IMR-90 (cell line): ENCODE data around the gene DPYD. TPM values are rescaled to one million over a fixed set of nuclear protein-coding genes. Genes with fewer than 3 reads are reported as not detected.

ENCODE experiments used
- ATAC-seq: fragments of 200-7000 bp; cut with Tn5 transposase; 2 replicates; pipeline ENCODE4 v1.9.1; 2020; ENCODE audit warnings: low read depth, mild to moderate bottlenecking, moderate library complexity
- BruUV-seq: library from RNA; stranded (reverse); fragments of 400-500 nt; replicated peaks from 2 replicates; lab custom pipeline; 2021; lab: Mats Ljungman, UMichigan
- CTCF ChIA-PET: fragments of 300-600 bp; formaldehyde crosslinking; extraction: SDS; loops from one replicate; lab custom pipeline; 2021; ENCODE audit warnings: antibody characterized with exemption; lab: Yijun Ruan, JAX
- POLR2A ChIA-PET: fragments of 300-600 bp; sonication (Branson Sonifier 250); formaldehyde crosslinking; loops from one replicate; lab custom pipeline; 2022; ENCODE audit warnings: antibody characterized with exemption; ENCODE audit not compliant: unreplicated experiment; lab: Charles Lee
- DNase-seq: peaks from one replicate; pipeline ENCODE4 v3.0.0; 2013
- H2AFZ ChIP-seq: replicated peaks from 2 replicates; pipeline ENCODE3; 2013; ENCODE audit warnings: low read length, mild to moderate bottlenecking; ENCODE audit not compliant: poor library complexity
- H2AK5ac ChIP-seq: 2 replicates; pipeline ENCODE4 v1.6.1; 2013; ENCODE audit warnings: low read depth, low read length, inconsistent platforms
- H2AK9ac ChIP-seq: replicated peaks from 2 replicates; pipeline ENCODE3; 2013; ENCODE audit warnings: mild to moderate bottlenecking, low read depth, low read length, moderate library complexity; ENCODE audit not compliant: poor library complexity
- H2BK120ac ChIP-seq: 2 replicates; pipeline ENCODE4 v1.6.1; 2013; ENCODE audit warnings: low read depth, low read length, inconsistent platforms
- H2BK15ac ChIP-seq: 3 replicates; pipeline ENCODE4 v1.6.1; 2013; ENCODE audit warnings: low read depth, low read length, inconsistent platforms
- H2BK20ac ChIP-seq: 2 replicates; pipeline ENCODE4 v1.6.1; 2013; ENCODE audit warnings: low read depth, mild to moderate bottlenecking, inconsistent platforms, low read length, moderate library complexity
- H2BK5ac ChIP-seq: 2 replicates; pipeline ENCODE4 v1.6.1; 2013; ENCODE audit warnings: mild to moderate bottlenecking, low read depth, low read length, inconsistent platforms; ENCODE audit not compliant: poor library complexity, severe bottlenecking
- H3K14ac ChIP-seq: replicated peaks from 2 replicates; pipeline ENCODE4 v1.6.1; 2013; ENCODE audit warnings: low read depth, low read length, inconsistent platforms
- H3K18ac ChIP-seq: 2 replicates; pipeline ENCODE4 v1.6.1; 2013; ENCODE audit warnings: low read depth, low read length, control low read depth
- H3K23ac ChIP-seq: 2 replicates; pipeline ENCODE4 v1.6.1; 2013; ENCODE audit warnings: low read depth, low read length, inconsistent platforms
- H3K27ac ChIP-seq: 2 replicates; pipeline ENCODE4 v1.5.1; 2013; ENCODE audit warnings: mild to moderate bottlenecking, control low read depth, low read length; ENCODE audit not compliant: insufficient read depth
- H3K27me3 ChIP-seq: 2 replicates; pipeline ENCODE4 v1.6.1; 2013; ENCODE audit warnings: low read length; ENCODE audit not compliant: control insufficient read depth, insufficient read depth
- H3K36me3 ChIP-seq: 2 replicates; pipeline ENCODE4 v1.6.1; 2013; ENCODE audit warnings: low read length, mixed read lengths; ENCODE audit not compliant: control insufficient read depth, insufficient read depth
- H3K4ac ChIP-seq: 2 replicates; pipeline ENCODE4 v1.6.1; 2013; ENCODE audit warnings: low read depth, low read length, inconsistent platforms
- H3K4me1 ChIP-seq: 2 replicates; pipeline ENCODE4 v1.6.1; 2013; ENCODE audit warnings: low read length, mixed read lengths; ENCODE audit not compliant: control insufficient read depth, insufficient read depth
- H3K4me2 ChIP-seq: 2 replicates; pipeline ENCODE4 v1.6.1; 2013; ENCODE audit warnings: low read depth, mild to moderate bottlenecking, control low read depth, low read length, moderate library complexity
- H3K4me3 ChIP-seq: 2 replicates; pipeline ENCODE4 v1.5.1; 2013; ENCODE audit warnings: low read depth, mild to moderate bottlenecking, control low read depth, low read length, moderate library complexity; ENCODE audit not compliant: insufficient read depth
- H3K56ac ChIP-seq: 2 replicates; pipeline ENCODE4 v1.6.1; 2013; ENCODE audit warnings: low read length, inconsistent platforms; ENCODE audit not compliant: insufficient read depth; ENCODE audit errors: extremely low read depth
- H3K79me1 ChIP-seq, 2 experiments: 2 replicates each; pipeline ENCODE4 v1.6.1; 2013; ENCODE audit warnings: low read length in 2 of 2, inconsistent platforms in 1 of 2, low read depth in 1 of 2
- H3K9ac ChIP-seq: 2 replicates; pipeline ENCODE4 v1.6.1; 2013; ENCODE audit warnings: low read depth, low read length, control low read depth
- H3K9me1 ChIP-seq: 2 replicates; pipeline ENCODE4 v1.6.1; 2013; ENCODE audit warnings: low read length, inconsistent platforms; ENCODE audit not compliant: insufficient read depth
- H3K9me3 ChIP-seq: 2 replicates; pipeline ENCODE4 v1.6.1; 2013; ENCODE audit warnings: low read length; ENCODE audit not compliant: control insufficient read depth, insufficient read depth
- H4K20me1 ChIP-seq: 2 replicates; pipeline ENCODE4 v1.6.1; 2013; ENCODE audit warnings: low read length, inconsistent platforms; ENCODE audit not compliant: insufficient read depth
- H4K5ac ChIP-seq: 2 replicates; pipeline ENCODE4 v1.6.1; 2013; ENCODE audit warnings: mild to moderate bottlenecking, low read depth, low read length, control low read depth
- H4K8ac ChIP-seq, 2 experiments: 2 replicates each; pipeline ENCODE4 v1.6.1; 2013; ENCODE audit warnings: low read depth in 2 of 2, low read length in 2 of 2, control low read depth in 1 of 2, inconsistent platforms in 1 of 2
- H4K91ac ChIP-seq: 2 replicates; pipeline ENCODE4 v1.6.1; 2013; ENCODE audit warnings: low read depth, low read length, inconsistent platforms; ENCODE audit not compliant: insufficient read depth
- BHLHE40 ChIP-seq: fragments of 150-350 bp; IDR thresholded peaks from 2 replicates; pipeline ENCODE4 v1.6.1; 2016; ENCODE audit warnings: mild to moderate bottlenecking, low read depth, low read length
- CEBPB ChIP-seq: IDR thresholded peaks from 2 replicates; pipeline ENCODE4 v1.6.1; 2012; ENCODE audit warnings: low read depth, low read length, improper control_type of control experiment
- CHD1 ChIP-seq: IDR thresholded peaks from 2 replicates; pipeline ENCODE4 v1.6.1; 2012; ENCODE audit warnings: low read depth, low read length, improper control_type of control experiment
- ELK1 ChIP-seq: fragments of 150-350 bp; IDR thresholded peaks from 2 replicates; pipeline ENCODE4 v1.6.1; 2016; ENCODE audit warnings: low read depth, mild to moderate bottlenecking, low read length, moderate library complexity, borderline replicate concordance
- FOS ChIP-seq: fragments of 150-350 bp; IDR thresholded peaks from 2 replicates; pipeline ENCODE4 v1.6.1; 2016; ENCODE audit warnings: low read depth, low read length
- MAFK ChIP-seq: IDR thresholded peaks from 2 replicates; pipeline ENCODE4 v1.6.1; 2012; ENCODE audit warnings: low read depth, low read length, improper control_type of control experiment
- MAZ ChIP-seq: IDR thresholded peaks from 2 replicates; pipeline ENCODE4 v1.6.1; 2012; ENCODE audit warnings: low read depth, mild to moderate bottlenecking, low read length, improper control_type of control experiment, moderate library complexity, borderline replicate concordance
- MXI1 ChIP-seq: IDR thresholded peaks from 2 replicates; pipeline ENCODE4 v1.6.1; 2012; ENCODE audit warnings: low read depth, mild to moderate bottlenecking, low read length, moderate library complexity, borderline replicate concordance
- NFE2L2 ChIP-seq: fragments of 150-350 bp; IDR thresholded peaks from 2 replicates; pipeline ENCODE4 v1.6.1; 2016; ENCODE audit warnings: low read depth, mild to moderate bottlenecking, low read length
- POLR2A ChIP-seq: IDR thresholded peaks from 2 replicates; pipeline ENCODE4 v1.6.1; 2012; ENCODE audit warnings: mild to moderate bottlenecking, low read depth, low read length
- RCOR1 ChIP-seq: IDR thresholded peaks from 2 replicates; pipeline ENCODE4 v1.6.1; 2012; ENCODE audit warnings: mild to moderate bottlenecking, low read length, improper control_type of control experiment; ENCODE audit not compliant: insufficient replicate concordance
- RFX5 ChIP-seq: IDR thresholded peaks from 2 replicates; pipeline ENCODE4 v1.8.0; 2012; ENCODE audit warnings: low read depth, mild to moderate bottlenecking, low read length, moderate library complexity
- SMC3 ChIP-seq: fragments of 150-350 bp; IDR thresholded peaks from 2 replicates; pipeline ENCODE4 v1.6.1; 2016; ENCODE audit warnings: low read depth, mild to moderate bottlenecking, antibody characterized with exemption, low read length, moderate library complexity
- WGBS, 2 experiments: methylation state at CpG; one replicate each; pipeline versions ENCODE4 v1.1.5 to v1.1.7; 2013; ENCODE audit warnings: missing lambda C conversion rate in 2 of 2; ENCODE audit not compliant: insufficient read length in 1 of 2; ENCODE audit errors: extremely low coverage in 2 of 2; 5-methylcytosine and 5-hydroxymethylcytosine counted together
- dilution Hi-C: fragments of 300-500 bp; cut with HindIII; formaldehyde crosslinking; loops from one replicate; pipeline ENCODE4 v1.14.3; 2018; ENCODE audit warnings: low sequenced_read_pairs; ENCODE audit not compliant: unreplicated experiment
- in situ Hi-C: fragments of 300-500 bp; cut with MboI; formaldehyde crosslinking; loops from 3 replicates; pipeline ENCODE4 v1.14.3; 2019; ENCODE audit warnings: low sequenced_read_pairs, inconsistent platforms, mixed read lengths
- intact Hi-C: fragments of 100-400 bp; cut with micrococcal nuclease; formaldehyde crosslinking; loops from 2 replicates; pipeline ENCODE4 v1.10.0; 2022
- polyA plus RNA-seq, 3 experiments: library from polyadenylated mRNA; depleted of rRNA; stranded (reverse); fragments of >200 nt; gene quantifications; 2 replicates each; pipeline ENCODE4 v1.2.3, GENCODE V29; 2012; ENCODE audit warnings: low replicate concordance in 1 of 3
- total RNA-seq: library from RNA; depleted of rRNA; stranded (reverse); fragments of >200 nt; gene quantifications from 2 replicates; pipeline ENCODE4 v1.2.3, GENCODE V29; 2012
- TF ChIP-seq, protein P1 (sequence below): fragments of 150-350 bp; IDR thresholded peaks from 2 replicates; pipeline ENCODE4 v1.6.1; 2017; ENCODE audit warnings: mild to moderate bottlenecking, antibody characterized with exemption, low read length, low read depth
- TF ChIP-seq, protein P2 (sequence below): conservative IDR thresholded peaks from 2 replicates; pipeline ENCODE4 v1.5.1; 2012; ENCODE audit warnings: mild to moderate bottlenecking, low read depth, low read length, improper control_type of control experiment

The DPYD gene
- total and polyA plus RNA-seq, 2 of the 4 experiments (the other 2 are of a cell fraction): 9.3 to 47.3 TPM

- H2BK15ac ChIP-seq: no peak overlapping the region
- no peak overlapping the region for H2AK9ac ChIP-seq
- intact Hi-C loops: no loop called here
- no CpG with 5 or more reads among the region's 4 CpGs for WGBS, 2 experiments
- H2BK120ac ChIP-seq: no peak overlapping the region
- H3K9me3 ChIP-seq: peaks cover 7% of the 10 kb centered on the region
- BruUV-seq: no TSS peak
- H3K4me2 ChIP-seq: no peak overlapping the region
- no peak overlapping the region for H3K27ac ChIP-seq
- no peaks in the 10 kb centered on the region for H3K36me3 ChIP-seq
- no peaks in the 10 kb centered on the region for H3K27me3 ChIP-seq
- H3K9ac ChIP-seq: no peak overlapping the region
- ATAC-seq: no peak
- H2BK5ac ChIP-seq: no peak overlapping the region
- no peak for TF ChIP-seq CEBPB
- TF ChIP-seq MXI1: no peak
- TF ChIP-seq POLR2A: no peak
- TF ChIP-seq BHLHE40: no peak
- TF ChIP-seq ELK1: no peak
- no peak for TF ChIP-seq CHD1
- no peak for TF ChIP-seq RCOR1
- TF ChIP-seq, protein P1, sequence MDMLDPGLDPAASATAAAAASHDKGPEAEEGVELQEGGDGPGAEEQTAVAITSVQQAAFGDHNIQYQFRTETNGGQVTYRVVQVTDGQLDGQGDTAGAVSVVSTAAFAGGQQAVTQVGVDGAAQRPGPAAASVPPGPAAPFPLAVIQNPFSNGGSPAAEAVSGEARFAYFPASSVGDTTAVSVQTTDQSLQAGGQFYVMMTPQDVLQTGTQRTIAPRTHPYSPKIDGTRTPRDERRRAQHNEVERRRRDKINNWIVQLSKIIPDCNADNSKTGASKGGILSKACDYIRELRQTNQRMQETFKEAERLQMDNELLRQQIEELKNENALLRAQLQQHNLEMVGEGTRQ: no peak
- TF ChIP-seq MAZ: no peak
- TF ChIP-seq SMC3: no peak
- TF ChIP-seq RFX5: no peak
- no peak for TF ChIP-seq MAFK
- TF ChIP-seq NFE2L2: no peak
- TF ChIP-seq FOS: no peak
- TF ChIP-seq, protein P2, sequence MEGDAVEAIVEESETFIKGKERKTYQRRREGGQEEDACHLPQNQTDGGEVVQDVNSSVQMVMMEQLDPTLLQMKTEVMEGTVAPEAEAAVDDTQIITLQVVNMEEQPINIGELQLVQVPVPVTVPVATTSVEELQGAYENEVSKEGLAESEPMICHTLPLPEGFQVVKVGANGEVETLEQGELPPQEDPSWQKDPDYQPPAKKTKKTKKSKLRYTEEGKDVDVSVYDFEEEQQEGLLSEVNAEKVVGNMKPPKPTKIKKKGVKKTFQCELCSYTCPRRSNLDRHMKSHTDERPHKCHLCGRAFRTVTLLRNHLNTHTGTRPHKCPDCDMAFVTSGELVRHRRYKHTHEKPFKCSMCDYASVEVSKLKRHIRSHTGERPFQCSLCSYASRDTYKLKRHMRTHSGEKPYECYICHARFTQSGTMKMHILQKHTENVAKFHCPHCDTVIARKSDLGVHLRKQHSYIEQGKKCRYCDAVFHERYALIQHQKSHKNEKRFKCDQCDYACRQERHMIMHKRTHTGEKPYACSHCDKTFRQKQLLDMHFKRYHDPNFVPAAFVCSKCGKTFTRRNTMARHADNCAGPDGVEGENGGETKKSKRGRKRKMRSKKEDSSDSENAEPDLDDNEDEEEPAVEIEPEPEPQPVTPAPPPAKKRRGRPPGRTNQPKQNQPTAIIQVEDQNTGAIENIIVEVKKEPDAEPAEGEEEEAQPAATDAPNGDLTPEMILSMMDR: no peak
- H2AFZ ChIP-seq: no peak overlapping the region
- H3K23ac ChIP-seq: no peak overlapping the region
- POLR2A ChIA-PET: no interaction called here
- H3K79me1 ChIP-seq: no peaks in the 10 kb centered on the region
- no peaks in the 10 kb centered on the region for H4K20me1 ChIP-seq
- H3K56ac ChIP-seq: no peak overlapping the region
- H4K91ac ChIP-seq: no peak overlapping the region
- H4K8ac ChIP-seq: no peak overlapping the region
- peak; percentile 53 for DNase-seq
- no peaks in the 10 kb centered on the region for H3K9me1 ChIP-seq
- no peak overlapping the region for H2BK20ac ChIP-seq
- CTCF ChIA-PET: no interaction called here
- no peak overlapping the region for H3K14ac ChIP-seq
- dilution Hi-C loops: no loop called here
- no peak overlapping the region for H3K4ac ChIP-seq
- in situ Hi-C loops: no loop called here
- no peak overlapping the region for H3K4me3 ChIP-seq
- H4K5ac ChIP-seq: no peak overlapping the region
- no peak overlapping the region for H2AK5ac ChIP-seq
- no peak overlapping the region for H3K18ac ChIP-seq
- no peaks in the 10 kb centered on the region for H3K4me1 ChIP-seq
Observed at GRCh38 chr1:97038410-97038809, 882.4 kb downstream of the DPYD start.
